NCI-H128 (cell line): ENCODE measurements around the gene PLEKHA7.

Experiments used
- DNase-seq: peaks from one replicate; lab custom pipeline; 2025; ENCODE audit not compliant: unreplicated experiment; lab: John Stamatoyannopoulos, UW

PLEKHA7 gene

GRCh38 chr11:16815047-16815767 lies 199.0 kb downstream of the PLEKHA7 start:
- no peak for DNase-seq

GRCh38 chr11:16814410-16815046 lies 199.7 kb downstream of the PLEKHA7 start:
- no peak for DNase-seq

- DNase-seq = no peak
These were observed 201.1 kb downstream of the PLEKHA7 start for GRCh38 chr11:16813126-16813525.

- DNase-seq = no peak
These were observed 201.9 kb downstream of the PLEKHA7 start for GRCh38 chr11:16812274-16812673.

- no peak for DNase-seq
These were observed 202.8 kb downstream of the PLEKHA7 start for GRCh38 chr11:16811136-16812020.

- DNase-seq = no peak
These were observed 204.1 kb downstream of the PLEKHA7 start for GRCh38 chr11:16809886-16810668.

- no peak for DNase-seq
These were observed 206.9 kb downstream of the PLEKHA7 start for GRCh38 chr11:16807306-16807705.

GRCh38 chr11:16806791-16807190 lies 207.4 kb downstream of the PLEKHA7 start:
- no peak for DNase-seq

GRCh38 chr11:16805938-16806337 lies 208.3 kb downstream of the PLEKHA7 start:
- DNase-seq = no peak

- no peak for DNase-seq
These were observed 209.9 kb downstream of the PLEKHA7 start for GRCh38 chr11:16804104-16804947.

GRCh38 chr11:16801288-16801980 lies 212.8 kb downstream of the PLEKHA7 start:
- no peak for DNase-seq

GRCh38 chr11:16800382-16800781 lies 213.8 kb downstream of the PLEKHA7 start:
- no peak for DNase-seq

GRCh38 chr11:16799890-16800289 lies 214.3 kb downstream of the PLEKHA7 start:
- DNase-seq = no peak

- DNase-seq = no peak
These were observed 215.0 kb downstream of the PLEKHA7 start for GRCh38 chr11:16799221-16799620.

GRCh38 chr11:16797776-16798175 lies 216.4 kb downstream of the PLEKHA7 start:
- no peak for DNase-seq

- DNase-seq = no peak
These were observed 217.9 kb downstream of the PLEKHA7 start for GRCh38 chr11:16796311-16796710.

- no peak for DNase-seq
These were observed 219.1 kb downstream of the PLEKHA7 start for GRCh38 chr11:16795146-16795545.

GRCh38 chr11:16794047-16794818 lies 220.0 kb downstream of the PLEKHA7 start:
- no peak for DNase-seq

- DNase-seq = no peak
These were observed 220.7 kb downstream of the PLEKHA7 start for GRCh38 chr11:16793511-16793910.
